Measurements from ENCODE around the gene ARID5B.

Gene ARID5B

DNA sequence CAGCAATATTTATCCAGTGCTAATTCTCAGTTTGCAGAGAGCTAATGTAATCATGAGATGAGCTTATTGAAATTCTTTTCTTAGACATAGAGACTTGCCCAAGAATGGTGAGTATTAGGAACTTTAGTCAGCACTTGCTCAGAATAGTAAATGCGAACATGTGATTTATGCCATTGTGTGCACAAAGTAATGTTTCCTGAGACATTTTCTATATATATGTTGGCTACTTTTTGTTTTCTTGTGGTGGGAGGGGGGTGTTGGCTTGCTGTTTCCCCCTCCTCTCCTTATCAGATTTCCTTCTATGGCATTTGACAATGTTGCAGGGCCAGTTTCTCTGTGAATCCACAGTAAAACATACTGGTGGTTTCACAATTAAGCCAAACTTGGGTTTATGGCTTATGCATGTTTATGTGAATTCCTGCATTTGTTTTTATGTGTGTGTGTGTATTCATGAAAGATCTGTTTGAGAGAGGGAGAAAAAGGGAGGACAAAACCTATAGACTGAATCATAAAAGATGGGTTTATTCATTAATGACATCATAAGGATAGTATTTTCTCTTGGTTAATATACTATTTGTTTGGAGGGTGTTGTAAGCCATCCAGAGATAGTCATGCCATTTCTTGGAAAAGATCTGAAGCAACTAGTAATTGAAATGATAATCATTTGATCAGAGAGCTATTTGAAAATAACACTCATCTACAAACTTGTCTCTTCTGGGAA lies 36.3 kb downstream of the ARID5B start:
- H3K36me3 ChIP-seq (ENCODE audit: insufficient read depth) = no peaks in the 10 kb centered on the region
- no peaks in the 10 kb centered on the region for H4K20me1 ChIP-seq (ENCODE audit: insufficient read depth)
- no peaks in the 10 kb centered on the region for H3K79me2 ChIP-seq (ENCODE audit: insufficient read depth, low read depth)
- H3K4me1 ChIP-seq (ENCODE audit: low read depth, poor library complexity, severe bottlenecking) = peaks cover 4% of the 10 kb centered on the region
- no peak overlapping the region; the same call in 1 of the 2 replicates for H3K4me2 ChIP-seq
- H3K4me3 ChIP-seq (IDR thresholded peaks at IDR 0.05; ENCODE audit: insufficient read depth, low read depth, low read length) = no peak overlapping the region
- H3K9ac ChIP-seq = no peak overlapping the region
- TF ChIP-seq CTCF (conservative IDR thresholded peaks at IDR 0.05; ENCODE audit: low read depth, low read length) = no peak
- H2AFZ ChIP-seq (ENCODE audit: low read depth) = no peak overlapping the region
- H3K27me3 ChIP-seq (ENCODE audit: insufficient read depth, low read depth) = no peaks in the 10 kb centered on the region
- H3K27ac ChIP-seq = no peak overlapping the region

- no peak overlapping the region for H3K4me3 ChIP-seq (IDR thresholded peaks at IDR 0.05; ENCODE audit: insufficient read depth, low read depth, low read length)
- H2AFZ ChIP-seq (ENCODE audit: low read depth) = no peak overlapping the region
- H3K79me2 ChIP-seq (ENCODE audit: insufficient read depth, low read depth) = no peaks in the 10 kb centered on the region
- no peak overlapping the region for H3K9ac ChIP-seq
- H3K27ac ChIP-seq = no peak overlapping the region
- no peak for TF ChIP-seq CTCF (conservative IDR thresholded peaks at IDR 0.05; ENCODE audit: low read depth, low read length)
- H3K4me1 ChIP-seq (ENCODE audit: low read depth, poor library complexity, severe bottlenecking) = peaks cover 23% of the 10 kb centered on the region
- no peaks in the 10 kb centered on the region for H3K27me3 ChIP-seq (ENCODE audit: insufficient read depth, low read depth)
- no peak overlapping the region for H3K4me2 ChIP-seq
- no peaks in the 10 kb centered on the region for H3K36me3 ChIP-seq (ENCODE audit: insufficient read depth)
- no peaks in the 10 kb centered on the region for H4K20me1 ChIP-seq (ENCODE audit: insufficient read depth)
These were observed 38.4 kb downstream of the ARID5B start for GRCh38 chr10:61939902-61940301.

GRCh38 chr10:61941202-61941681 lies 39.7 kb downstream of the ARID5B start:
- Histone ChIP-seq H3K79me2 (ENCODE audit: insufficient read depth, low read depth) (no peaks in the 10 kb centered on the region), H3K27me3 (ENCODE audit: insufficient read depth, low read depth) (no peaks in the 10 kb centered on the region), H3K4me1 (ENCODE audit: low read depth, poor library complexity, severe bottlenecking) (peaks cover 23% of the 10 kb centered on the region), H3K27ac (no peak overlapping the region), H2AFZ (ENCODE audit: low read depth) (no peak overlapping the region), H3K9ac (no peak overlapping the region), H4K20me1 (ENCODE audit: insufficient read depth) (no peaks in the 10 kb centered on the region), H3K4me2 (no peak overlapping the region), H3K4me3 (IDR thresholded peaks at IDR 0.05; ENCODE audit: insufficient read depth, low read depth, low read length) (no peak overlapping the region), H3K36me3 (ENCODE audit: insufficient read depth) (no peaks in the 10 kb centered on the region)
- TF ChIP-seq CTCF (conservative IDR thresholded peaks at IDR 0.05; ENCODE audit: low read depth, low read length) = no peak

- TF ChIP-seq CTCF (conservative IDR thresholded peaks at IDR 0.05; ENCODE audit: low read depth, low read length) = no peak
- Histone ChIP-seq H3K9ac (no peak overlapping the region), H3K4me3 (IDR thresholded peaks at IDR 0.05; ENCODE audit: insufficient read depth, low read depth, low read length) (no peak overlapping the region), H2AFZ (ENCODE audit: low read depth) (no peak overlapping the region), H3K4me1 (ENCODE audit: low read depth, poor library complexity, severe bottlenecking) (peaks cover 23% of the 10 kb centered on the region), H3K27ac (no peak overlapping the region), H3K79me2 (ENCODE audit: insufficient read depth, low read depth) (no peaks in the 10 kb centered on the region), H3K36me3 (ENCODE audit: insufficient read depth) (no peaks in the 10 kb centered on the region), H4K20me1 (ENCODE audit: insufficient read depth) (no peaks in the 10 kb centered on the region), H3K4me2 (no peak overlapping the region), H3K27me3 (ENCODE audit: insufficient read depth, low read depth) (no peaks in the 10 kb centered on the region)
These were observed 41.3 kb downstream of the ARID5B start for GRCh38 chr10:61942604-61943461.
